Upper lobe of left lung (tissue), 6 donors: ENCODE measurements around the gene MAN1C1. TPM values are rescaled to one million over a fixed set of nuclear protein-coding genes. Genes with fewer than 3 reads are reported as not detected.

Experiments
- ATAC-seq, 2 donors: fragments of 200-7000 bp; cut with Tn5 transposase; one replicate each; pipeline ENCODE4 v1.9.1; 2022; ENCODE audit warnings: mild to moderate bottlenecking in 2 of 2, moderate library complexity in 2 of 2; ENCODE audit not compliant: low FRiP score in 2 of 2
- DNase-seq, 2 donors: peaks; one replicate each; pipeline ENCODE4 v3.0.0-alpha.2; 2019 to 2020
- H3K27ac ChIP-seq, 4 donors: fragments of 200-600 bp; sonication (generic); one replicate each; pipeline ENCODE4 v1.5.1; 2016 to 2019
- H3K27me3 ChIP-seq, 4 donors: fragments of 200-600 bp; sonication (generic); one replicate each; pipeline ENCODE4 v1.5.1; 2017 to 2019
- H3K36me3 ChIP-seq, 4 donors: fragments of 200-600 bp; sonication (generic); one replicate each; pipeline ENCODE4 v1.5.1; 2016 to 2019
- H3K4me1 ChIP-seq, 4 donors: fragments of 200-600 bp; sonication (generic); one replicate each; pipeline ENCODE4 v1.5.1; 2018 to 2019
- H3K4me3 ChIP-seq, 4 donors: fragments of 200-600 bp; sonication (generic); one replicate each; pipeline ENCODE4 v1.5.1; 2017 to 2019; ENCODE audit warnings: mild to moderate bottlenecking in 2 of 4, moderate library complexity in 1 of 4
- H3K9me3 ChIP-seq, 4 donors: fragments of 200-600 bp; sonication (generic); one replicate each; pipeline ENCODE4 v1.5.1; 2018 to 2019
- EP300 ChIP-seq, 4 donors: sonication (generic); formaldehyde crosslinking; IDR thresholded peaks; one replicate each; pipeline ENCODE4 v1.5.1; 2017; ENCODE audit warnings: antibody characterized with exemption in 4 of 4, control low read depth in 2 of 4
- POLR2A ChIP-seq, 4 donors: fragments of 450-650 bp; IDR thresholded peaks; one replicate each; pipeline ENCODE4 v1.5.1; 2016 to 2017; ENCODE audit warnings: antibody characterized with exemption in 4 of 4, mild to moderate bottlenecking in 2 of 4
- POLR2AphosphoS5 ChIP-seq, 2 donors: sonication (generic); formaldehyde crosslinking; IDR thresholded peaks; one replicate each; pipeline ENCODE4 v1.5.1; 2017; ENCODE audit warnings: antibody characterized with exemption in 2 of 2
- WGBS, 2 donors: methylation state at CpG; one replicate each; pipeline ENCODE4 v1.1.5; 2017 to 2018; 5-methylcytosine and 5-hydroxymethylcytosine counted together
- total RNA-seq, 6 donors: library from RNA; depleted of rRNA in 4 of 6; stranded (reverse); fragments of >200 nt in 4 of 6; gene quantifications; one replicate each; pipeline versions ENCODE4 v1.1.0 to v1.2.1, GENCODE V29; 2016 to 2021
- TF ChIP-seq, protein P1 (sequence below), 6 experiments: fragments of 450-650 bp in 4 of 6; fragments of 200-600 bp in 2 of 6; sonication (generic) in 2 of 6; IDR thresholded peaks; one replicate each; pipeline ENCODE4 v1.5.1; 2016 to 2019; ENCODE audit warnings: antibody characterized with exemption in 6 of 6
- donor health status: DM: no; HTN: no; CAD: no; lungs with moderate emphysema.
- donor health status: DM: no; HTN: yes; CAD: no; lungs with severe emphysema.

The MAN1C1 gene
- total RNA-seq, 6 donors from 2014 or later = 5.3 to 32.5 (median 16.2) TPM

DNA sequence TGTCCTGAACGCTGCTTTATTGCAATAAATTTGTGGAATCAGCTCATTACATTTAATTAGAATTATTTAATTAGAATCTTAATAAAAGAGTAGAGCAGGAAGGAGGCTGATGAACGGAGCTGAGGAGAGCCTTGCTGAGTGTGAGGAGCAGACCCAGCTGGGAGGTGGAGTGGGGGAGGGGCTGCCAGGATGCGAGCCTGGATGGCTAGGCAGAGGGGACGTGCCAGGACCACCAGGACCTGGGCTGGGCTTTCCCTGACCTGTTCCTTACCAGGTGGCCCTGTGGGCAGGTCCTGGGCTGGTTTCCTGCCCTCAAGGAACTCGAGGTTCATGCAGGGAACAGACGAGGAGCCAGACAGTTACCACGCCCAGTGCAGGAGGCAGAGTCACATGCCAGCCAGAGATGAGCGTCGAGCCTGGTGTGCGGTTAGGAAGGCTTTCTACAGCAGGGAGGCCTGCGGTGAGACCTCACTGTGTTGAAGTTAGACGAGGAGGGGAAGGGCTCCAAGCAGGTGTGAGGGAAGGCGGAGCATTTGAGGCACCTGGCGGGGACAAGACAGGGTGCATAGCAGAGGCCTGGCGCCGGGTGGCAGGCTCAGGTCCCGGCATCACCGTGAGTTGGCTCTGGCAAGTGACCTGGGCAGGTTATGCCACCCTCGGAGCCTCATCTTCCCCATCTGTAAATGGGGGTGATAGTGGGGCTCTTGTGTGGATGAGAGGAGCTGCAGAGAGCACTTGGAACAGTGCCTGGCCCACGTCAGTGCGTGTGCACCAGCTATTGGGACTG is 39.3 kb upstream of the MAN1C1 start:
- TF ChIP-seq, protein P1, sequence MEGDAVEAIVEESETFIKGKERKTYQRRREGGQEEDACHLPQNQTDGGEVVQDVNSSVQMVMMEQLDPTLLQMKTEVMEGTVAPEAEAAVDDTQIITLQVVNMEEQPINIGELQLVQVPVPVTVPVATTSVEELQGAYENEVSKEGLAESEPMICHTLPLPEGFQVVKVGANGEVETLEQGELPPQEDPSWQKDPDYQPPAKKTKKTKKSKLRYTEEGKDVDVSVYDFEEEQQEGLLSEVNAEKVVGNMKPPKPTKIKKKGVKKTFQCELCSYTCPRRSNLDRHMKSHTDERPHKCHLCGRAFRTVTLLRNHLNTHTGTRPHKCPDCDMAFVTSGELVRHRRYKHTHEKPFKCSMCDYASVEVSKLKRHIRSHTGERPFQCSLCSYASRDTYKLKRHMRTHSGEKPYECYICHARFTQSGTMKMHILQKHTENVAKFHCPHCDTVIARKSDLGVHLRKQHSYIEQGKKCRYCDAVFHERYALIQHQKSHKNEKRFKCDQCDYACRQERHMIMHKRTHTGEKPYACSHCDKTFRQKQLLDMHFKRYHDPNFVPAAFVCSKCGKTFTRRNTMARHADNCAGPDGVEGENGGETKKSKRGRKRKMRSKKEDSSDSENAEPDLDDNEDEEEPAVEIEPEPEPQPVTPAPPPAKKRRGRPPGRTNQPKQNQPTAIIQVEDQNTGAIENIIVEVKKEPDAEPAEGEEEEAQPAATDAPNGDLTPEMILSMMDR (IDR thresholded peaks at IDR 0.05) = no peak
- TF ChIP-seq EP300 (IDR thresholded peaks at IDR 0.05) (no peak), POLR2AphosphoS5 (IDR thresholded peaks at IDR 0.05) (no peak), POLR2A (IDR thresholded peaks at IDR 0.05) (no peak)
- Histone ChIP-seq H3K27me3 (no peaks in the 10 kb centered on the region), H3K36me3 (no peaks in the 10 kb centered on the region), H3K9me3 (no peaks in the 10 kb centered on the region), H3K27ac (no peak overlapping the region), H3K4me1 (peaks cover 11 to 28% (median 19%) of the 10 kb centered on the region in 4 donors), H3K4me3 (no peak overlapping the region)
- 83 to 84% methylated on average over 20 to 21 of the region's 21 CpGs for WGBS, 2 donors
- DNase-seq (peak in 1 of 2 donors; percentile 57), ATAC-seq (no peak)

DNA sequence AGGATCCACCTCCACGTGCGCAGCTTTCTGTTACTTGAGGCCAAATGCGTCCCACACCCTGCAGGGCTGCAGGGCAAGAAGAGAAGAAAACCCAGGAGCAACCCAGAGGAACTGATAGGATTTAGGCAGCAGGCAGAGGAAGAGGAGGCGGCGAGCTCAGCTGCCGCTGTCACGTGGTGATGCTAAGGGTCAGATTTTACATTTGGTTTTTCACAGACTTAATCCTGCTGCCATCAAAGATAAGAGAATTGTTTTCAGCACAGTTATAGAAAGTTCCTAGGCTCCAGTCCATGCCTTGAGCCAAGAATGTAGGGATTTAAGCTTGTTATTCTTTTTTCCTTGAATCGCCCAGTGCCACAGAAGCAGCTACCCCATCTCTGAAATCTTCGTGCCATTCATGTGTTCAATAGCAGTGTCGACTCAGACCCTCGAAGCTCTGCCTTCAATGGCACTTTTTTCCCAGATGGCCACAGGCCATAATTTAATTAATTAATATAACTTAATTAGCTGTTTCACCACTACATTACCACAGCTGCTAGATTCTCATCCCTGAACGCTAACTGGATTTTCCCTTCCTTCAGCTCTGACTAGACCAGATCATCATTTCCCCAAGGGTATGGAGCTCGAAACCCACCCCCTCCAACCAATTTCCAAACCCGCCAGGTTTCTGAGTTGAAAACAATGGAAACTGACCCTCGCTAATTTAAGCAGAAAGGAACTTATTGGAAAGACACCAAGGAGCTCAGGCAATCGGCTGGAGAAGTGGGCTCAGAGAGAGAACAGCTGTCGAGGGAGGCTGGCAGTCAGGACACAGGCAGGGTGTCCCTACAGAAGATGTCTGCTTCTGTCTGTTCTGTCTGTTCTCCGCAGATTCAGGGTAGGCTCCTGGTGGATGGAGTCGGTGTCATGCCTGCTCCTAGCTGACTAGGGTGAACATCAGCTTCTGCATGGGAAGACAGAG is 37.0 kb upstream of the MAN1C1 start:
- no peak overlapping the region for H3K4me3 ChIP-seq
- no peaks in the 10 kb centered on the region for H3K36me3 ChIP-seq
- DNase-seq (no peak), ATAC-seq (no peak)
- H3K4me1 ChIP-seq = peaks cover 0 to 6% (median under 1%) of the 10 kb centered on the region in 4 donors
- TF ChIP-seq POLR2A (IDR thresholded peaks at IDR 0.05) = no peak
- no peak for TF ChIP-seq POLR2AphosphoS5 (IDR thresholded peaks at IDR 0.05)
- TF ChIP-seq EP300 (IDR thresholded peaks at IDR 0.05) = no peak
- TF ChIP-seq, protein P1 (IDR thresholded peaks at IDR 0.05) = no peak
- H3K27me3 ChIP-seq = no peaks in the 10 kb centered on the region
- WGBS, 2 donors = 77 to 89% methylated on average over 19 of the region's 19 CpGs
- no peak overlapping the region for H3K27ac ChIP-seq
- no peaks in the 10 kb centered on the region for H3K9me3 ChIP-seq

DNA sequence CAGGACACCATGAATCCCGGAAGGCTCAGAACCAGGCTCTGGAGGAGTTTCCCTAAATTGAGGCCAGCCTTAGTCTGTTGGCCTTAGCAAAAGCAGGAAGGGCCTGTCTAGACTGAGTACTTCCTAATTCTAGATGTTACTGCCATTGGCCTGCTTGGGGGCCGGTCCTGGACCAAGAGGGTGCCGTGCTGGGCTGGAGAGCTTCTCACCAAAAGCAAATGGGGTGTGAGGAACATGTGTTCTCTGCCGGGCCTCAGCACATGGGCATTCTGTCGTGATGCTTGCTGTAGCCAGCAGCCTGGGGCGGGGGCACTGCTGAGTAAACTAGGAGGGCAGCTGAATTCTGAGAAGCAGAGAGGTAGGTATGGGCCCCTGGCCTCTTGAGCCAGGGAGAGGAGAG is 35.7 kb upstream of the MAN1C1 start:
- 43 to 49% methylated on average over 1 to 6 of the region's 6 CpGs for WGBS, 2 donors
- no peaks in the 10 kb centered on the region for H3K27me3 ChIP-seq
- TF ChIP-seq EP300 (IDR thresholded peaks at IDR 0.05) (no peak), POLR2A (IDR thresholded peaks at IDR 0.05) (no peak), POLR2AphosphoS5 (IDR thresholded peaks at IDR 0.05) (no peak)
- TF ChIP-seq, protein P1 (IDR thresholded peaks at IDR 0.05) = no peak
- no peaks in the 10 kb centered on the region for H3K9me3 ChIP-seq
- ATAC-seq (peak; percentile 3 to 54), DNase-seq (no peak)
- peak overlapping the region in 1 of 4 donors; percentile 1 for H3K27ac ChIP-seq
- no peaks in the 10 kb centered on the region for H3K36me3 ChIP-seq
- peaks cover 0 to 6% (median 0%) of the 10 kb centered on the region in 4 donors for H3K4me1 ChIP-seq
- H3K4me3 ChIP-seq = no peak overlapping the region

DNA sequence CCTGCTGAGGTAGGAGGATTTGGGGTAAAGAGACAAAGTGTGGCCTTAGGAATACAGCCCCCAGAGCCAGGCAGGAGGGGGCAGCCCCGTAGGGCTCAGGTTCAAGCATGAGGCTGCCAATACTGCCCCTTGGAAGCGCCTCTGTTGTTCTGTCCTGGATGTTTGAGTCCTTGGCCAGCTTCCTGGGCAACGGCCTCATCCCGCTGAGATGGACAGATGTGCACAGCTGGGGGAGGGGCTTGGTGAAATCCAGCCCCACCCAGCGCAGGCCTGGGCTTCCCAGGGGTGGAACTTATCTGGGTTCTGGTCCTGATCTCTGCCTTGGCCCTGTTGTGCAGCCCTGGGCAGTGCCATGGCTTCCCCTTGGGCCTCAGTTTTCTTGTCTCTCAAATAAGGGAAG is 34.8 kb upstream of the MAN1C1 start:
- TF ChIP-seq POLR2A (IDR thresholded peaks at IDR 0.05) = no peak
- TF ChIP-seq POLR2AphosphoS5 (IDR thresholded peaks at IDR 0.05) = no peak
- H3K9me3 ChIP-seq = no peaks in the 10 kb centered on the region
- DNase-seq = no peak
- no peak for ATAC-seq
- H3K4me3 ChIP-seq = no peak overlapping the region
- WGBS, 2 donors = 82% methylated on average over 5 of the region's 5 CpGs; no CpG with 5 or more reads in 1 of the 2 donors
- H3K27me3 ChIP-seq = no peaks in the 10 kb centered on the region
- H3K4me1 ChIP-seq = peaks cover 0 to 6% (median under 1%) of the 10 kb centered on the region in 4 donors
- no peak overlapping the region for H3K27ac ChIP-seq
- no peaks in the 10 kb centered on the region for H3K36me3 ChIP-seq
